ENCODE measurements around the gene PMS1. TPM values are rescaled to one million over a fixed set of nuclear protein-coding genes. Genes with fewer than 3 reads are reported as not detected.

Gene PMS1
- total RNA-seq, 1 experiment from 2014 or later, result 50.9 TPM

- Mint-ChIP-seq H3K4me1 (ENCODE audit: insufficient read depth, unreplicated experiment) (peaks cover 6% of the 10 kb centered on the region), H3K4me3 (ENCODE audit: unreplicated experiment) (no peak overlapping the region), H3K27me3 (ENCODE audit: insufficient read depth, unreplicated experiment) (no peaks in the 10 kb centered on the region), H3K27ac (ENCODE audit: low read depth, unreplicated experiment) (no peak overlapping the region), H3K36me3 (ENCODE audit: insufficient read depth, unreplicated experiment) (peaks cover 33% of the 10 kb centered on the region), H3K9me3 (ENCODE audit: unreplicated experiment) (no peaks in the 10 kb centered on the region)
- TF ChIP-seq CTCF (IDR thresholded peaks at IDR 0.05; ENCODE audit: unreplicated experiment), result no peak
- CTCF ChIA-PET, result no interaction called here
- peak; percentile 27 for DNase-seq (ENCODE audit: unreplicated experiment)
- POLR2A ChIA-PET, result interaction anchor here (0.7 kb wide), 1 partner anchor 317 kb away, joined by 3 read pairs; no protein-coding TSS in a partner anchor
- intact Hi-C loops (cut with micrococcal nuclease), result no loop called here
- no TSS peak for BruUV-seq (replicated peaks)
These were observed 37.9 kb downstream of the PMS1 start for GRCh38 chr2:189821953-189822748.

DNA sequence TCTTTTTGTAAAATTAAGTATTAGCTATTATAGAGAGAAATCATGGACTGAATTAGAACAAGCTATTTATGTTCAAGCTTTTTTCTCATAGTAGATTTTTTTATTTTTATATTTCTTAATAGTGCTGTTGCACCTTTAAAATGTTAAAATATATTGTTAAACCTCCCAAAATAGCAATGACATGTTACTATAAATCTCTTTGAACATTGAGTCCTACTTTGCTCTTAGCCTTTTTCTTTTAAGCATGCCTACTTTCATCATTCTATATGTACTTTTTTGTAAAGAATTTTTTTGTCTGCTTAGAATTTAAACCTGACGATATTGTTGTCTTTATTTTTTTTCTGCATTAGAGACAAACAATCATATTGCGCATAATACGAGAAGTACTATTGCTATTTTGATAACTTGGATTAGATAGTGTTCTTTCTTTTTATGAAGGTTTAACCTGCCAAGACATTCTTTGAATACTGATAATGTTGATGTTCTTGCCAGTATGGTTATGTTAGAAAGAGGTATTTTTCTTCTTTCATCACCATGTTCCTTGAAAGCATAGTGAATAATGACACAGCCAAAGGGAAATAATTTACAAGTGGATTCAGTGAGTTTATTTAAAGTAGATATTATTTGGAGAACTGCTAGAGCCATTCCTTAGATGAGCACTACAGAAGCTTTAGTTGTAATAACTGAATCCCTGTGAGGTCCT, 40.6 kb downstream of the PMS1 start:
- DNase-seq (ENCODE audit: unreplicated experiment), result no peak
- TF ChIP-seq CTCF (IDR thresholded peaks at IDR 0.05; ENCODE audit: unreplicated experiment), result no peak
- Mint-ChIP-seq H3K27ac (ENCODE audit: low read depth, unreplicated experiment) (no peak overlapping the region), H3K4me1 (ENCODE audit: insufficient read depth, unreplicated experiment) (peaks cover 6% of the 10 kb centered on the region), H3K4me3 (ENCODE audit: unreplicated experiment) (no peak overlapping the region), H3K27me3 (ENCODE audit: insufficient read depth, unreplicated experiment) (no peaks in the 10 kb centered on the region), H3K9me3 (ENCODE audit: unreplicated experiment) (no peaks in the 10 kb centered on the region), H3K36me3 (ENCODE audit: insufficient read depth, unreplicated experiment) (peaks cover 26% of the 10 kb centered on the region)
- no TSS peak for BruUV-seq (replicated peaks)
- ChIA-PET POLR2A (interaction anchor here (0.7 kb wide), 1 partner anchor 12 kb away, joined by 3 read pairs; no protein-coding TSS in a partner anchor), CTCF (no interaction called here)
- intact Hi-C loops (cut with micrococcal nuclease), result no loop called here

DNA sequence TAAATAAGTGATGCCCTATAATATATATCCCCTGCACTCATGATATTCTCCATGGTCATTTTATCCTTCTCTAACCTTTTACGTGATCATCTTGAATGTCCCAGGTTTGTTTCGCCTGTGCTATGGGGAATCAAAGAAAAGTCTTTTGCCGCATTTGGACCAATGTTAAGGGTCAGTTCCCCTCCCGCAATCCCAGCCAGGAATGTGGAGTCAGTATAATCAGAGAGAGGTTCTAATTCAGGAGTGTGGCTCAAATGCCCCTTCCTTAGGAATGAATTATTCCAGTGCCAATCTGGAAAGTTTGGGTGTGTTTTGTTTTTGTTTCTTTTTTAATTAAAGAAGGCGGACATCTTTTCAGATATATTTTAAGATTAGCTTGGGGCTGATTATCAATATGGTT, 41.8 kb downstream of the PMS1 start:
- POLR2A ChIA-PET, result no interaction called here
- Mint-ChIP-seq H3K9me3 (ENCODE audit: unreplicated experiment) (no peaks in the 10 kb centered on the region), H3K36me3 (ENCODE audit: insufficient read depth, unreplicated experiment) (peaks cover 27% of the 10 kb centered on the region), H3K27ac (ENCODE audit: low read depth, unreplicated experiment) (no peak overlapping the region), H3K4me3 (ENCODE audit: unreplicated experiment) (no peak overlapping the region), H3K4me1 (ENCODE audit: insufficient read depth, unreplicated experiment) (peaks cover 6% of the 10 kb centered on the region), H3K27me3 (ENCODE audit: insufficient read depth, unreplicated experiment) (no peaks in the 10 kb centered on the region)
- TF ChIP-seq CTCF (IDR thresholded peaks at IDR 0.05; ENCODE audit: unreplicated experiment), result no peak
- no TSS peak for BruUV-seq (replicated peaks)
- intact Hi-C loops (cut with micrococcal nuclease), result no loop called here
- no peak for DNase-seq (ENCODE audit: unreplicated experiment)
- CTCF ChIA-PET, result no interaction called here

DNA sequence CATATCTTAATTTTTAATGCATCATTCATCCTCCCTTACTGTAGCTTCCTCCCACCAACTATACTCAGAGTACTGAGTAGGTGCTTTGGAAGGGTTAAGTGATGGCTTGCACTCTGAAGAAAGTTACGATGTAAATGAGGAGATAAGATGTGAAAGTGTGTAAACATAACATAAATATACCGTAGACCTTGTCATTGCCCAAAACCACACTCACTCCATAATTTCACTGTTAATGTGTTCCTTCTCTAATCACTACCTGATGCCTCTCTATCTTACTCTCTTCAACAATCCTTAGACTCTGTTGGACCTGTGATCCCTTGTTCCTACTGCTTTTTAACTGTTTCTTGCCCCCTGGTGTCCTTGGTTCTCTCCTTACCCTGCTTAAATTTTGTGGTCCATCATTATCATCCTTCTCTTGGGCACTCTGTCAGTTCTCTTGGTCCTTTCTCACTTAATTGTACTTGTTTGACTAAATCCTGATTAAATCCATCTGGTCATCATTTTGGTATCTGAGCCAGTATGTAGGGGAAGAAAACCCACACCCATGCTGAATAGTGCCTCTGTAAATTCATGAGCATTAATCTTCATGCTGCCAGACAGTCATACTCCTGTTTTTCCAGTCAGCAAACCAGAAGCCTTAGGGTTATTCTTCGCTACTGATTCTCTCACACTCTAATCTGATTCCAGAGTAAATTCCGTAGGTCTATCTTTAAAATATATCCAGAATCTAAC, 45.0 kb downstream of the PMS1 start:
- peaks cover 25% of the 10 kb centered on the region for H3K36me3 Mint-ChIP-seq (ENCODE audit: insufficient read depth, unreplicated experiment)
- no peaks in the 10 kb centered on the region for H3K4me1 Mint-ChIP-seq (ENCODE audit: insufficient read depth, unreplicated experiment)
- no TSS peak for BruUV-seq (replicated peaks)
- H3K27me3 Mint-ChIP-seq (ENCODE audit: insufficient read depth, unreplicated experiment), result no peaks in the 10 kb centered on the region
- DNase-seq (ENCODE audit: unreplicated experiment), result no peak
- ChIA-PET CTCF (interaction anchor here (0.6 kb wide), 2 partner anchors 35 to 57 kb away, joined by 3 to 5 read pairs; no protein-coding TSS in a partner anchor), POLR2A (interaction anchor here (0.7 kb wide), 1 partner anchor 8 kb away, joined by 3 read pairs; no protein-coding TSS in a partner anchor)
- H3K4me3 Mint-ChIP-seq (ENCODE audit: unreplicated experiment), result no peak overlapping the region
- no peak for TF ChIP-seq CTCF (IDR thresholded peaks at IDR 0.05; ENCODE audit: unreplicated experiment)
- no peaks in the 10 kb centered on the region for H3K9me3 Mint-ChIP-seq (ENCODE audit: unreplicated experiment)
- H3K27ac Mint-ChIP-seq (ENCODE audit: low read depth, unreplicated experiment), result no peak overlapping the region
- intact Hi-C loops (cut with micrococcal nuclease), result no loop called here
